Hematopoietic multipotent progenitor cell treated with erythropoietin and hydrocortisone succinate and interleukin-3 and kit ligand, for 6 days (in vitro differentiated cells): ENCODE data around the gene MORC1.

Experiments
- DNase-seq: peaks from one replicate; pipeline ENCODE4 v3.0.0-alpha.2; 2015

The MORC1 gene

GRCh38 chr3:108936924-108937689 lies 180.8 kb downstream of the MORC1 start:
- no peak for DNase-seq

- DNase-seq: no peak
Measured at GRCh38 chr3:108931035-108931434, 186.9 kb downstream of the MORC1 start.

- DNase-seq: no peak
Measured at GRCh38 chr3:108918866-108919265, 199.1 kb downstream of the MORC1 start.

- DNase-seq: peak; percentile 76
Measured at GRCh38 chr3:108914774-108915641, 202.9 kb downstream of the MORC1 start.

GRCh38 chr3:108909799-108910198 lies 208.1 kb downstream of the MORC1 start:
- no peak for DNase-seq
